IMR-90 (cell line): Measurements from ENCODE around the gene STAG1. TPM values are rescaled to one million over a fixed set of nuclear protein-coding genes. Genes with fewer than 3 reads are reported as not detected.

ENCODE experiments used
- ATAC-seq: fragments of 200-7000 bp; cut with Tn5 transposase; 2 replicates; pipeline ENCODE4 v1.9.1; 2020; ENCODE audit warnings: low read depth, mild to moderate bottlenecking, moderate library complexity
- BruUV-seq: library from RNA; stranded (reverse); fragments of 400-500 nt; replicated peaks from 2 replicates; lab custom pipeline; 2021; lab: Mats Ljungman, UMichigan
- CTCF ChIA-PET: fragments of 300-600 bp; formaldehyde crosslinking; extraction: SDS; loops from one replicate; lab custom pipeline; 2021; ENCODE audit warnings: antibody characterized with exemption; lab: Yijun Ruan, JAX
- POLR2A ChIA-PET: fragments of 300-600 bp; sonication (Branson Sonifier 250); formaldehyde crosslinking; loops from one replicate; lab custom pipeline; 2022; ENCODE audit warnings: antibody characterized with exemption; ENCODE audit not compliant: unreplicated experiment; lab: Charles Lee
- DNase-seq: peaks from one replicate; pipeline ENCODE4 v3.0.0; 2013
- H2AFZ ChIP-seq: replicated peaks from 2 replicates; pipeline ENCODE3; 2013; ENCODE audit warnings: low read length, mild to moderate bottlenecking; ENCODE audit not compliant: poor library complexity
- H2AK5ac ChIP-seq: 2 replicates; pipeline ENCODE4 v1.6.1; 2013; ENCODE audit warnings: low read depth, low read length, inconsistent platforms
- H2AK9ac ChIP-seq: replicated peaks from 2 replicates; pipeline ENCODE3; 2013; ENCODE audit warnings: mild to moderate bottlenecking, low read depth, low read length, moderate library complexity; ENCODE audit not compliant: poor library complexity
- H2BK120ac ChIP-seq: 2 replicates; pipeline ENCODE4 v1.6.1; 2013; ENCODE audit warnings: low read depth, low read length, inconsistent platforms
- H2BK15ac ChIP-seq: 3 replicates; pipeline ENCODE4 v1.6.1; 2013; ENCODE audit warnings: low read depth, low read length, inconsistent platforms
- H2BK20ac ChIP-seq: 2 replicates; pipeline ENCODE4 v1.6.1; 2013; ENCODE audit warnings: low read depth, mild to moderate bottlenecking, inconsistent platforms, low read length, moderate library complexity
- H2BK5ac ChIP-seq: 2 replicates; pipeline ENCODE4 v1.6.1; 2013; ENCODE audit warnings: mild to moderate bottlenecking, low read depth, low read length, inconsistent platforms; ENCODE audit not compliant: poor library complexity, severe bottlenecking
- H3K14ac ChIP-seq: replicated peaks from 2 replicates; pipeline ENCODE4 v1.6.1; 2013; ENCODE audit warnings: low read depth, low read length, inconsistent platforms
- H3K18ac ChIP-seq: 2 replicates; pipeline ENCODE4 v1.6.1; 2013; ENCODE audit warnings: low read depth, low read length, control low read depth
- H3K23ac ChIP-seq: 2 replicates; pipeline ENCODE4 v1.6.1; 2013; ENCODE audit warnings: low read depth, low read length, inconsistent platforms
- H3K27ac ChIP-seq: 2 replicates; pipeline ENCODE4 v1.5.1; 2013; ENCODE audit warnings: mild to moderate bottlenecking, control low read depth, low read length; ENCODE audit not compliant: insufficient read depth
- H3K27me3 ChIP-seq: 2 replicates; pipeline ENCODE4 v1.6.1; 2013; ENCODE audit warnings: low read length; ENCODE audit not compliant: control insufficient read depth, insufficient read depth
- H3K36me3 ChIP-seq: 2 replicates; pipeline ENCODE4 v1.6.1; 2013; ENCODE audit warnings: low read length, mixed read lengths; ENCODE audit not compliant: control insufficient read depth, insufficient read depth
- H3K4ac ChIP-seq: 2 replicates; pipeline ENCODE4 v1.6.1; 2013; ENCODE audit warnings: low read depth, low read length, inconsistent platforms
- H3K4me1 ChIP-seq: 2 replicates; pipeline ENCODE4 v1.6.1; 2013; ENCODE audit warnings: low read length, mixed read lengths; ENCODE audit not compliant: control insufficient read depth, insufficient read depth
- H3K4me2 ChIP-seq: 2 replicates; pipeline ENCODE4 v1.6.1; 2013; ENCODE audit warnings: low read depth, mild to moderate bottlenecking, control low read depth, low read length, moderate library complexity
- H3K4me3 ChIP-seq: 2 replicates; pipeline ENCODE4 v1.5.1; 2013; ENCODE audit warnings: low read depth, mild to moderate bottlenecking, control low read depth, low read length, moderate library complexity; ENCODE audit not compliant: insufficient read depth
- H3K56ac ChIP-seq: 2 replicates; pipeline ENCODE4 v1.6.1; 2013; ENCODE audit warnings: low read length, inconsistent platforms; ENCODE audit not compliant: insufficient read depth; ENCODE audit errors: extremely low read depth
- H3K79me1 ChIP-seq, 2 experiments: 2 replicates each; pipeline ENCODE4 v1.6.1; 2013; ENCODE audit warnings: low read length in 2 of 2, inconsistent platforms in 1 of 2, low read depth in 1 of 2
- H3K9ac ChIP-seq: 2 replicates; pipeline ENCODE4 v1.6.1; 2013; ENCODE audit warnings: low read depth, low read length, control low read depth
- H3K9me1 ChIP-seq: 2 replicates; pipeline ENCODE4 v1.6.1; 2013; ENCODE audit warnings: low read length, inconsistent platforms; ENCODE audit not compliant: insufficient read depth
- H3K9me3 ChIP-seq: 2 replicates; pipeline ENCODE4 v1.6.1; 2013; ENCODE audit warnings: low read length; ENCODE audit not compliant: control insufficient read depth, insufficient read depth
- H4K20me1 ChIP-seq: 2 replicates; pipeline ENCODE4 v1.6.1; 2013; ENCODE audit warnings: low read length, inconsistent platforms; ENCODE audit not compliant: insufficient read depth
- H4K5ac ChIP-seq: 2 replicates; pipeline ENCODE4 v1.6.1; 2013; ENCODE audit warnings: mild to moderate bottlenecking, low read depth, low read length, control low read depth
- H4K8ac ChIP-seq, 2 experiments: 2 replicates each; pipeline ENCODE4 v1.6.1; 2013; ENCODE audit warnings: low read depth in 2 of 2, low read length in 2 of 2, control low read depth in 1 of 2, inconsistent platforms in 1 of 2
- H4K91ac ChIP-seq: 2 replicates; pipeline ENCODE4 v1.6.1; 2013; ENCODE audit warnings: low read depth, low read length, inconsistent platforms; ENCODE audit not compliant: insufficient read depth
- CEBPB ChIP-seq: IDR thresholded peaks from 2 replicates; pipeline ENCODE4 v1.6.1; 2012; ENCODE audit warnings: low read depth, low read length, improper control_type of control experiment
- FOS ChIP-seq: fragments of 150-350 bp; IDR thresholded peaks from 2 replicates; pipeline ENCODE4 v1.6.1; 2016; ENCODE audit warnings: low read depth, low read length
- dilution Hi-C: fragments of 300-500 bp; cut with HindIII; formaldehyde crosslinking; loops from one replicate; pipeline ENCODE4 v1.14.3; 2018; ENCODE audit warnings: low sequenced_read_pairs; ENCODE audit not compliant: unreplicated experiment
- in situ Hi-C: fragments of 300-500 bp; cut with MboI; formaldehyde crosslinking; loops from 3 replicates; pipeline ENCODE4 v1.14.3; 2019; ENCODE audit warnings: low sequenced_read_pairs, inconsistent platforms, mixed read lengths
- intact Hi-C: fragments of 100-400 bp; cut with micrococcal nuclease; formaldehyde crosslinking; loops from 2 replicates; pipeline ENCODE4 v1.10.0; 2022
- polyA plus RNA-seq, 3 experiments: library from polyadenylated mRNA; depleted of rRNA; stranded (reverse); fragments of >200 nt; gene quantifications; 2 replicates each; pipeline ENCODE4 v1.2.3, GENCODE V29; 2012; ENCODE audit warnings: low replicate concordance in 1 of 3
- total RNA-seq: library from RNA; depleted of rRNA; stranded (reverse); fragments of >200 nt; gene quantifications from 2 replicates; pipeline ENCODE4 v1.2.3, GENCODE V29; 2012
- TF ChIP-seq, protein P1 (sequence below): conservative IDR thresholded peaks from 2 replicates; pipeline ENCODE4 v1.5.1; 2012; ENCODE audit warnings: mild to moderate bottlenecking, low read depth, low read length, improper control_type of control experiment

Gene STAG1
- total and polyA plus RNA-seq, 2 of the 4 experiments (the other 2 are of a cell fraction), result 9.6 to 32.3 TPM

DNA sequence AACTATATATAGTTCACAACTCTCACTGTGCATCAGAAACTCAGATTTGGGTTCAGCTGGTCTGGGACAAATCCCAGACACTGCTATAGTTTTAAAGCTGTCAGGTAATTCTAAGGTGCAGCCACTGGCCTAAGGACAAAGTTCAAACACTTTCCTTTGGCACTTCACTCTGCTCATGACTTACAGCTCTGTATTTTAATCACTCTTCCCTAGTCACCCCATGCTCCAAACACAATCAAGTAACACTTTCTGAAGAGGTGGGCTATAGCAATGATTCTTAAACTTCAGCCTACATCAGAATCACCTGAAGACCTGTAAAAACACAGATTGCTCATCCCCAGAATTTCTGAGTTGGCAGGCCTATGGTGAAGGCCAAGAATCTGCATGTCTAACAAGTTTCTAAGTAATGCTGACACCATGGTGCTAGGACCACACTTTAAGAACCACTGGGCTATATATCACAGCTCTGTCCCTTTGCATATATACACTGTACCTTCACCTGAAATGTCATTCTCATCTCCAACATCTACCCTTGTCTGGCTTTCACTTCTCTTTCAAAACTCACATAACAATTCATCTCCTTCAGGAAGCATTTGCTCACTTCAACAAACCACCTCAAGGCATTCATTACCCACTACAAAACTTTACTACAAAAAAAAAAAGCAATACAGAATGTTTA, 21.4 kb downstream of the STAG1 start:
- no peaks in the 10 kb centered on the region for H3K36me3 ChIP-seq
- ChIA-PET POLR2A (no interaction called here), CTCF (no interaction called here)
- H4K8ac ChIP-seq, result no peak overlapping the region
- peak overlapping the region; percentile 13 for H3K23ac ChIP-seq
- TF ChIP-seq FOS (no peak), CEBPB (no peak)
- TF ChIP-seq, protein P1, sequence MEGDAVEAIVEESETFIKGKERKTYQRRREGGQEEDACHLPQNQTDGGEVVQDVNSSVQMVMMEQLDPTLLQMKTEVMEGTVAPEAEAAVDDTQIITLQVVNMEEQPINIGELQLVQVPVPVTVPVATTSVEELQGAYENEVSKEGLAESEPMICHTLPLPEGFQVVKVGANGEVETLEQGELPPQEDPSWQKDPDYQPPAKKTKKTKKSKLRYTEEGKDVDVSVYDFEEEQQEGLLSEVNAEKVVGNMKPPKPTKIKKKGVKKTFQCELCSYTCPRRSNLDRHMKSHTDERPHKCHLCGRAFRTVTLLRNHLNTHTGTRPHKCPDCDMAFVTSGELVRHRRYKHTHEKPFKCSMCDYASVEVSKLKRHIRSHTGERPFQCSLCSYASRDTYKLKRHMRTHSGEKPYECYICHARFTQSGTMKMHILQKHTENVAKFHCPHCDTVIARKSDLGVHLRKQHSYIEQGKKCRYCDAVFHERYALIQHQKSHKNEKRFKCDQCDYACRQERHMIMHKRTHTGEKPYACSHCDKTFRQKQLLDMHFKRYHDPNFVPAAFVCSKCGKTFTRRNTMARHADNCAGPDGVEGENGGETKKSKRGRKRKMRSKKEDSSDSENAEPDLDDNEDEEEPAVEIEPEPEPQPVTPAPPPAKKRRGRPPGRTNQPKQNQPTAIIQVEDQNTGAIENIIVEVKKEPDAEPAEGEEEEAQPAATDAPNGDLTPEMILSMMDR, result no peak
- DNase-seq (no peak), ATAC-seq (no peak)
- no peak overlapping the region for H4K5ac ChIP-seq
- H4K91ac ChIP-seq, result no peak overlapping the region
- H3K14ac ChIP-seq, result no peak overlapping the region
- H3K56ac ChIP-seq, result no peak overlapping the region
- H3K4me3 ChIP-seq, result no peak overlapping the region
- H3K4me1 ChIP-seq, result peaks cover 7% of the 10 kb centered on the region
- in situ Hi-C loops (no loop called here), intact Hi-C loops (no loop called here), dilution Hi-C loops (no loop called here)
- H2BK5ac ChIP-seq, result no peak overlapping the region
- peaks cover 38 to 78% of the 10 kb centered on the region in 2 experiments for H3K79me1 ChIP-seq
- H3K18ac ChIP-seq, result no peak overlapping the region
- peaks cover 8% of the 10 kb centered on the region; the same call in 1 of the 2 replicates for H3K9me1 ChIP-seq
- H2BK15ac ChIP-seq, result no peak overlapping the region
- H2AK9ac ChIP-seq, result no peak overlapping the region
- no peak overlapping the region for H2BK20ac ChIP-seq
- peaks cover 27% of the 10 kb centered on the region for H4K20me1 ChIP-seq
- no peak overlapping the region for H2AFZ ChIP-seq
- no peaks in the 10 kb centered on the region for H3K27me3 ChIP-seq
- no peak overlapping the region for H2BK120ac ChIP-seq
- no TSS peak for BruUV-seq
- no peak overlapping the region for H3K9ac ChIP-seq
- no peaks in the 10 kb centered on the region for H3K9me3 ChIP-seq
- no peak overlapping the region for H3K4me2 ChIP-seq
- H3K27ac ChIP-seq, result no peak overlapping the region
- no peak overlapping the region for H3K4ac ChIP-seq
- H2AK5ac ChIP-seq, result no peak overlapping the region
